WI38 (cell line): Measurements from ENCODE around the gene XXYLT1.

Source experiments
- H3K4me3 ChIP-seq: 2 replicates; pipeline ENCODE4 v1.5.1; 2011; ENCODE audit warnings: low read depth, mild to moderate bottlenecking, control low read depth, low read length
- TF ChIP-seq, protein P1 (sequence below): IDR thresholded peaks from 2 replicates; pipeline ENCODE4 v1.5.1; 2012; ENCODE audit warnings: low read depth, mild to moderate bottlenecking, control low read depth, low read length

XXYLT1 gene

DNA sequence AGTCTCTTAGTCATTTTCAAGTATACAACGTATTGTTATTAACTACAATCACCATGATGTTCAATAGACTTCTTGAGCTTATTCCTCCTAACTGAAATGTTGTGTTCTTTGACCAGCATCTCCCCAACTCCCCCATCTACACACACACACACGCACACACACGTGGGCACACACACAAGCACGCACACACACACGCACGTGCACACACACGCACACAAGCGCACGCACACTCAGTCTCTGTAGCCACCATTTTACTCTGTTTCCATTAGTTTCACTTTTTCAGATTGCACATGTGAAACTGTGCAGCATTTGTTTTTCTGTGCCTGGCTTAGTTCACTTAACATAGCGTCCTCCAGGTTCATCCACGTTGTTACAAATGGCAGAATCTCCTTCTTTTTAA lies 247.0 kb downstream of the XXYLT1 start:
- H3K4me3 ChIP-seq: no peak overlapping the region
- TF ChIP-seq, protein P1, sequence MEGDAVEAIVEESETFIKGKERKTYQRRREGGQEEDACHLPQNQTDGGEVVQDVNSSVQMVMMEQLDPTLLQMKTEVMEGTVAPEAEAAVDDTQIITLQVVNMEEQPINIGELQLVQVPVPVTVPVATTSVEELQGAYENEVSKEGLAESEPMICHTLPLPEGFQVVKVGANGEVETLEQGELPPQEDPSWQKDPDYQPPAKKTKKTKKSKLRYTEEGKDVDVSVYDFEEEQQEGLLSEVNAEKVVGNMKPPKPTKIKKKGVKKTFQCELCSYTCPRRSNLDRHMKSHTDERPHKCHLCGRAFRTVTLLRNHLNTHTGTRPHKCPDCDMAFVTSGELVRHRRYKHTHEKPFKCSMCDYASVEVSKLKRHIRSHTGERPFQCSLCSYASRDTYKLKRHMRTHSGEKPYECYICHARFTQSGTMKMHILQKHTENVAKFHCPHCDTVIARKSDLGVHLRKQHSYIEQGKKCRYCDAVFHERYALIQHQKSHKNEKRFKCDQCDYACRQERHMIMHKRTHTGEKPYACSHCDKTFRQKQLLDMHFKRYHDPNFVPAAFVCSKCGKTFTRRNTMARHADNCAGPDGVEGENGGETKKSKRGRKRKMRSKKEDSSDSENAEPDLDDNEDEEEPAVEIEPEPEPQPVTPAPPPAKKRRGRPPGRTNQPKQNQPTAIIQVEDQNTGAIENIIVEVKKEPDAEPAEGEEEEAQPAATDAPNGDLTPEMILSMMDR: no peak

DNA sequence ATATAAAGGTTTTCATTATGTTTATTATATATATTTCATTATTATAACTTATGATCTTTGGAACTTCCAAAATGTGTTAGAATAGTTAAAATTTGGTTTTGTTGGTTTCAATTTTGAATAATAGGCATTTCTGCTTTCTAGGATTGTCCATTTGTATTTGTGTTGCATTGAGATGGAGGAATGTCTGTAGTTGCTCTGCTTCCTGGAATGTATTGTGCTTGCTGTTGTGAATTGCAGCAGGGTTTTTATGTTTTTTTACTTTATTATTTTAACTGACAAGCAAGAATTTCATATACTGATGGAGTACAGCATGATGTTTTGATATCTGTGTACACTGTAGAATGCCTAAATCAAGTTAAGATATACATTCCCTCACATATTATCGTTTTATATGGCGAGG lies 247.4 kb downstream of the XXYLT1 start:
- no peak overlapping the region for H3K4me3 ChIP-seq
- TF ChIP-seq, protein P1: no peak

DNA sequence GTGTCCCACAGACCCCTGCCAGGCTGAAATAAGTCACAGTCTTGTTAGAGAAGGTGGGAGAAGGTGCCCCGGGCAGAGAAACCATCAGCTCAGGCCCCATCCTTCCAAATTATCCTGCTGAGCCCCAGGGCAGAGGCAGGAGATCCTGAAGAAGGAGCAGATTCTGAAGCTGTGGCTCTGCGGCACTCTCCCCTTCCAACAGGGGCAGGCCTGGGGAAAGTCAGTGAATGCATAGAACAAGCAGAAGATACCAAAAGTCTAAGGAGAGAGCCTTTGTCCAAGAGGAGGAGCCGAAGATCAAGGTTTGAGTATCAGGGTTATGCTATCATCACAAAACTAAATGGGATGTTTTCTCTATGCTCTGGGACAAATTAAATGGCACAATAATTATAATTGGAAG lies 249.3 kb downstream of the XXYLT1 start:
- TF ChIP-seq, protein P1: no peak
- H3K4me3 ChIP-seq: no peak overlapping the region

DNA sequence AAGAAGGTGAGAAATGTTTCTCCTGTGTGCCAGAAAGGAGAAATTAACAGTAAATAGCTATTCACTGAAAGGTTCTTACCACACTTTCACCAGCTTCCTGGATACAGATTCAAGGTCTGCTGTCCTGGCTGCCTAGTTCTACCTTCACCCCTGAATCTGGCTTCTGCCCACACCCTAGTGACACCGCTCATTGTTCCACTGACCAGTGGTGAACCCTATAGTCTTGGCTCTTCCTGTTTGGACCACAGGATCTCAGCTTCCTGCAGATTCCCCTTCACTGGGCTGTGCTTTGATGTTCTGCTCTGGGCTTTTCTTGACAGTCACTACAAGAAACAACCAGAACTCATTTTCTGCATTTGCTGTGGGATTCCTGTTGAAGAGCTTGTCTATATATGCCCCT lies 250.0 kb downstream of the XXYLT1 start:
- no peak overlapping the region for H3K4me3 ChIP-seq
- TF ChIP-seq, protein P1: no peak

DNA sequence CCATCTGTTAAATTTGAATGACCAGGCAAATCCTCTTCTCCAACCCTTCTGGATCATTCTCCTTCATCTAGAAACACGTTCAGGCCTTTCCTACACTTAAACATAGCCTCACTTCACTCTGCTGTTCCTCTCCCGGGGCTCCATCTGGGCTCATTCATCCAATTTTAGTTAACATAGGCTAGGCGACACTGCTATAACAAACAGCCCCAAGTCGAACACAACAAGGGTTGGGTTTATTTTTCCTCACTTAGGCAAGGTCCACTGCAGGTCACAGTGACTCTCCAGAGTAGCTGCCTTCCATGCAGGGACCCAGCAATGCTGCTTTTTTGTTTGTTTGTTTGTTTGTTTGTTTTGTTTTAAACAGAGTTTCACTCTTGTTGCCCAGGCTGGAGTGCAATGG lies 250.8 kb downstream of the XXYLT1 start:
- H3K4me3 ChIP-seq: no peak overlapping the region
- TF ChIP-seq, protein P1: no peak

DNA sequence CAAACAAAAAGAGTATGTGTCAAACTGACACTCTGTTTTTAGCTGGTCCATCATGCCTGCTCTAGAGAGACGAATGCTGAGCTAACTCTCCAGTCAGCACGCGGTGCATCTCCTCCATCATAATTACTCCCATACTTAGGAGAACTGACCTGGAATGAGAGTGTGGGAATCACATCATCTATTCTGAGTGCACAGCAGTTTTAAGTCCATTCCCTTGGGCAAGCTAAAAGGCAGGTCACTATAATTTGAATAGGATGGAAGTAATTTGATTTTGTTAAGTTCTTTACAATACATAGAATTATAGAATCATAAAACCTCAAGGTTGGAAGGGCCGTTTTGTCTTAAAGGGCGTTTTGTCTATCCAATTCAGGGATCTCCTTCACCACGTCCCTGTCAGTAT lies 251.6 kb downstream of the XXYLT1 start:
- TF ChIP-seq, protein P1: no peak
- no peak overlapping the region for H3K4me3 ChIP-seq
